GM18870 (cell line): ENCODE measurements around the gene PCYT2.

Source experiments
- ATAC-seq: cut with Tn5 transposase; IDR thresholded peaks from one replicate; pipeline ENCODE4 v1.9.1; 2021; ENCODE audit warnings: moderate library complexity; ENCODE audit not compliant: unreplicated experiment

PCYT2 gene

GRCh38 chr17:81858967-81859905, 52.0 kb downstream of the PCYT2 start:
- no peak for ATAC-seq

GRCh38 chr17:81858170-81858966, 52.8 kb downstream of the PCYT2 start:
- no peak for ATAC-seq

GRCh38 chr17:81854974-81855774, 56.0 kb downstream of the PCYT2 start:
- ATAC-seq = no peak

GRCh38 chr17:81852237-81852636, 59.0 kb downstream of the PCYT2 start:
- ATAC-seq = no peak

DNA sequence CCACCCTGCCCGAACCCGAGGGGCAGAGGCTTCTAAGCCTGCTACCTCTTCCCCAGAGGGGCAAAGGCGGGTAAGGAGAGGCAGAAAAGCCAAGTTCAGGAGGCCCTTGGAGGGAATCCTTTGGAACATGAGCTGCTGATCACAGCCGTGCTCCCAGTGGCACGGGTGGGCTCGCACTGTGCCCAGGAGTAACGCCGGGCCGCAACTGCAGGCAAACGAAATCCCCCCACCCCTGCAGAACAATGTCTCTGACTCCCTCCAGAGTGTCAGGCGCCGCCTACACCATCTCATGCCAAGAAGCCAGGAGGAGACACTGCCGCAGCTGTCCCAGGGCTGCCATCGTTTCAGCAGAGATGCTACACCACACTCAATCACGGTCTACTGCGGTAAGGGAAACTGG, 59.8 kb downstream of the PCYT2 start:
- ATAC-seq = no peak
